HG03060 (cell line): ENCODE data around the gene WDR33.

Experiments used
- ATAC-seq: cut with Tn5 transposase; IDR thresholded peaks from one replicate; pipeline ENCODE4 v1.9.1; 2021; ENCODE audit warnings: low read depth, moderate number of reproducible peaks; ENCODE audit not compliant: unreplicated experiment

Gene WDR33

GRCh38 chr2:127726158-127726880 lies 84.7 kb downstream of the WDR33 start:
- no peak for ATAC-seq

GRCh38 chr2:127722807-127723206 lies 88.2 kb downstream of the WDR33 start:
- no peak for ATAC-seq

- no peak for ATAC-seq
These were observed 89.0 kb downstream of the WDR33 start for GRCh38 chr2:127721978-127722355.

- no peak for ATAC-seq
These were observed 89.5 kb downstream of the WDR33 start for GRCh38 chr2:127721311-127721977.

GRCh38 chr2:127719301-127720218 lies 91.4 kb downstream of the WDR33 start:
- ATAC-seq: no peak

- ATAC-seq: no peak
These were observed 92.7 kb downstream of the WDR33 start for GRCh38 chr2:127718271-127718670.

GRCh38 chr2:127715778-127716449 lies 95.1 kb downstream of the WDR33 start:
- no peak for ATAC-seq

- no peak for ATAC-seq
These were observed 97.4 kb downstream of the WDR33 start for GRCh38 chr2:127713562-127713961.

GRCh38 chr2:127712999-127713398 lies 98.0 kb downstream of the WDR33 start:
- no peak for ATAC-seq

GRCh38 chr2:127709336-127709735 lies 101.6 kb downstream of the WDR33 start:
- ATAC-seq: no peak

GRCh38 chr2:127707890-127708648 lies 102.9 kb downstream of the WDR33 start:
- no peak for ATAC-seq

- no peak for ATAC-seq
These were observed 104.6 kb downstream of the WDR33 start for GRCh38 chr2:127706215-127706990.

- ATAC-seq: no peak
These were observed 105.4 kb downstream of the WDR33 start for GRCh38 chr2:127705391-127706065.

- no peak for ATAC-seq
These were observed 106.2 kb downstream of the WDR33 start for GRCh38 chr2:127704641-127705390.

GRCh38 chr2:127703282-127703681 lies 107.7 kb downstream of the WDR33 start:
- no peak for ATAC-seq

- no peak for ATAC-seq
These were observed 108.5 kb downstream of the WDR33 start for GRCh38 chr2:127702395-127703009.

- peak; percentile 14 for ATAC-seq
These were observed 109.1 kb downstream of the WDR33 start for GRCh38 chr2:127701651-127702394.
